HG03108 (cell line): Measurements from ENCODE around the gene EVA1A.
"Not testable (repeated sequence)": the region's sequence is repeated elsewhere in the genome, so short reads cannot be mapped to it uniquely, and the experiment has no call there.

ENCODE experiments used
- ATAC-seq: cut with Tn5 transposase; IDR thresholded peaks from one replicate; pipeline ENCODE4 v1.9.1; 2021; ENCODE audit warnings: moderate library complexity; ENCODE audit not compliant: unreplicated experiment

Gene EVA1A

GRCh38 chr2:75489721-75490120, 71.0 kb downstream of the EVA1A start:
- no peak for ATAC-seq

GRCh38 chr2:75488157-75488556, 72.6 kb downstream of the EVA1A start:
- ATAC-seq, result no peak

GRCh38 chr2:75486735-75487134, 74.0 kb downstream of the EVA1A start:
- ATAC-seq, result not testable (repeated sequence)

GRCh38 chr2:75484840-75485239, 75.9 kb downstream of the EVA1A start:
- ATAC-seq, result no peak

GRCh38 chr2:75483878-75484277, 76.9 kb downstream of the EVA1A start:
- no peak for ATAC-seq

- no peak for ATAC-seq
These were observed 78.3 kb downstream of the EVA1A start for GRCh38 chr2:75482398-75482797.

GRCh38 chr2:75480971-75481836, 79.5 kb downstream of the EVA1A start:
- ATAC-seq, result no peak

GRCh38 chr2:75477696-75478095, 83.0 kb downstream of the EVA1A start:
- not testable (repeated sequence) for ATAC-seq

- ATAC-seq, result no peak
These were observed 84.0 kb downstream of the EVA1A start for GRCh38 chr2:75476761-75477160.

- ATAC-seq, result no peak
These were observed 84.8 kb downstream of the EVA1A start for GRCh38 chr2:75475976-75476375.

GRCh38 chr2:75475049-75475448, 85.7 kb downstream of the EVA1A start:
- ATAC-seq, result no peak

GRCh38 chr2:75474115-75474514, 86.6 kb downstream of the EVA1A start:
- no peak for ATAC-seq

GRCh38 chr2:75466708-75467311, 93.9 kb downstream of the EVA1A start:
- no peak for ATAC-seq

GRCh38 chr2:75465317-75465984, 95.3 kb downstream of the EVA1A start:
- no peak for ATAC-seq

- ATAC-seq, result no peak
These were observed 96.3 kb downstream of the EVA1A start for GRCh38 chr2:75464348-75464946.

- ATAC-seq, result no peak
These were observed 98.0 kb downstream of the EVA1A start for GRCh38 chr2:75462721-75463120.

- ATAC-seq, result no peak
These were observed 98.5 kb downstream of the EVA1A start for GRCh38 chr2:75462206-75462605.

GRCh38 chr2:75460630-75461029, 100.1 kb downstream of the EVA1A start:
- ATAC-seq, result no peak

- ATAC-seq, result no peak
These were observed 101.0 kb downstream of the EVA1A start for GRCh38 chr2:75459565-75460310.

- ATAC-seq, result no peak
These were observed 102.5 kb downstream of the EVA1A start for GRCh38 chr2:75458201-75458600.

- ATAC-seq, result no peak
These were observed 103.9 kb downstream of the EVA1A start for GRCh38 chr2:75456825-75457224.
